Lung (tissue), 12 donors: ENCODE measurements around the gene EDA. TPM values are rescaled to one million over a fixed set of nuclear protein-coding genes. Genes with fewer than 3 reads are reported as not detected.

ENCODE experiments used
- ATAC-seq: fragments of 200-7000 bp; cut with Tn5 transposase; one replicate; pipeline ENCODE4 v1.9.1; 2020; ENCODE audit warnings: moderate number of reproducible peaks; ENCODE audit not compliant: insufficient read depth, low FRiP score
- DNase-seq, 3 donors: peaks; one replicate each; pipeline ENCODE4 v3.0.0-alpha.2; 2013 to 2017
- H3K27ac ChIP-seq, 2 donors: one replicate each; pipeline ENCODE4 v1.5.1; 2013; ENCODE audit warnings: mild to moderate bottlenecking in 2 of 2, moderate library complexity in 2 of 2, control low read depth in 1 of 2, inconsistent platforms in 1 of 2, low read depth in 1 of 2, low read length in 1 of 2
- H3K27me3 ChIP-seq, 3 donors: one replicate each; pipeline ENCODE4 v1.5.1; 2013; ENCODE audit warnings: low read length in 2 of 3; ENCODE audit not compliant: control insufficient read depth in 3 of 3, insufficient read depth in 3 of 3
- H3K36me3 ChIP-seq, 4 donors: one replicate each; pipeline ENCODE4 v1.5.1; 2013; ENCODE audit warnings: low read length in 4 of 4, mild to moderate bottlenecking in 1 of 4, moderate library complexity in 1 of 4; ENCODE audit not compliant: control insufficient read depth in 4 of 4, insufficient read depth in 4 of 4
- H3K4me1 ChIP-seq, 5 donors: one replicate each; pipeline ENCODE4 v1.5.1; 2013; ENCODE audit warnings: low read length in 5 of 5, mild to moderate bottlenecking in 2 of 5, moderate library complexity in 1 of 5; ENCODE audit not compliant: control insufficient read depth in 5 of 5, insufficient read depth in 5 of 5
- H3K4me3 ChIP-seq: one replicate; pipeline ENCODE4 v1.5.1; 2013; ENCODE audit warnings: mild to moderate bottlenecking, control low read depth, moderate library complexity
- H3K9ac ChIP-seq, 2 donors: one replicate each; pipeline ENCODE4 v1.5.1; 2013; ENCODE audit warnings: low read length in 2 of 2, control low read depth in 1 of 2; ENCODE audit not compliant: insufficient read depth in 1 of 2
- H3K9me3 ChIP-seq, 4 donors: one replicate each; pipeline ENCODE4 v1.5.1; 2013; ENCODE audit warnings: low read length in 3 of 4, mild to moderate bottlenecking in 1 of 4, moderate library complexity in 1 of 4; ENCODE audit not compliant: control insufficient read depth in 4 of 4, insufficient read depth in 3 of 4
- WGBS, 2 donors: extraction: QIAGEN DNeasy Blood & Tissue Kit; methylation state at CpG; one replicate each; pipeline ENCODE4 v1.1.7; 2013; 5-methylcytosine and 5-hydroxymethylcytosine counted together
- polyA plus RNA-seq, 2 donors: library from polyadenylated mRNA; stranded (reverse); fragments of 200-250 nt; gene quantifications; one replicate each; pipeline ENCODE4 v1.2.1, GENCODE V29; 2013
- total RNA-seq, 2 donors: library from RNA; depleted of rRNA in 1 of 2; stranded (reverse); fragments of >200 nt in 1 of 2; gene quantifications; one replicate each; pipeline ENCODE4 v1.2.1, GENCODE V29; 2014 to 2021
- TF ChIP-seq, protein P1 (sequence below): IDR thresholded peaks from 2 replicates; pipeline ENCODE4 v1.5.1; 2012; ENCODE audit warnings: mild to moderate bottlenecking; ENCODE audit errors: control extremely low read depth, extremely low read depth
- donor health status: control.
- donor health status: control.
- donor health status: Bipolar disorder and iron deficiency.
- donor health status: healthy.
- donor health status: DM: yes; HTN: yes; CAD: no.

The EDA gene
- total and polyA plus RNA-seq, 4 donors = 0.93 to 7.9 (median 3.1) TPM

DNA sequence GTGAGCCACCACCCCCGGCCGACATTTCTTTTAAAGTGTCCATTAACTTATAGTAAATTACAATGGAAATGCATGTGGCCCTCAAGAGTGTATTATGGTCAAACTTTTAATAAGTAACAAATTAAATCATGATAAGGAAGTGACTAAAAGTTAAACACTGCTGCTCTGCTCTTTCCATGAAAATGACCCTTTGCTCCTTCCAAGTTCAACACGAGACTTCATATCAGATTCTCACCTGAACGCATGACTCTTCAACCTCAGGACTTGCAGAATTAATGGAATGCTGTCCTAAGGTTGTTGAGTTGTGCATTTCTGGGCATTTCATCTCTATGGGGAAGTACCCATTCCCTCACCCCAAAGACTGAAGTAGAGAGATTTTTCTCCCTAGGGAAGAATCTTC is 406.7 kb downstream of the EDA start:
- Histone ChIP-seq H3K36me3 (no peaks in the 10 kb centered on the region), H3K9ac (no peak overlapping the region), H3K9me3 (no peaks in the 10 kb centered on the region), H3K4me1 (peaks cover 0 to 5% (median 0%) of the 10 kb centered on the region in 5 donors), H3K27me3 (peaks cover 0 to 3% (median 2%) of the 10 kb centered on the region in 3 donors), H3K4me3 (no peak overlapping the region), H3K27ac (no peak overlapping the region)
- 74 to 84% methylated on average over 4 of the region's 4 CpGs for WGBS, 2 donors
- DNase-seq (no peak), ATAC-seq (no peak)
- TF ChIP-seq, protein P1, sequence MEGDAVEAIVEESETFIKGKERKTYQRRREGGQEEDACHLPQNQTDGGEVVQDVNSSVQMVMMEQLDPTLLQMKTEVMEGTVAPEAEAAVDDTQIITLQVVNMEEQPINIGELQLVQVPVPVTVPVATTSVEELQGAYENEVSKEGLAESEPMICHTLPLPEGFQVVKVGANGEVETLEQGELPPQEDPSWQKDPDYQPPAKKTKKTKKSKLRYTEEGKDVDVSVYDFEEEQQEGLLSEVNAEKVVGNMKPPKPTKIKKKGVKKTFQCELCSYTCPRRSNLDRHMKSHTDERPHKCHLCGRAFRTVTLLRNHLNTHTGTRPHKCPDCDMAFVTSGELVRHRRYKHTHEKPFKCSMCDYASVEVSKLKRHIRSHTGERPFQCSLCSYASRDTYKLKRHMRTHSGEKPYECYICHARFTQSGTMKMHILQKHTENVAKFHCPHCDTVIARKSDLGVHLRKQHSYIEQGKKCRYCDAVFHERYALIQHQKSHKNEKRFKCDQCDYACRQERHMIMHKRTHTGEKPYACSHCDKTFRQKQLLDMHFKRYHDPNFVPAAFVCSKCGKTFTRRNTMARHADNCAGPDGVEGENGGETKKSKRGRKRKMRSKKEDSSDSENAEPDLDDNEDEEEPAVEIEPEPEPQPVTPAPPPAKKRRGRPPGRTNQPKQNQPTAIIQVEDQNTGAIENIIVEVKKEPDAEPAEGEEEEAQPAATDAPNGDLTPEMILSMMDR = no peak

DNA sequence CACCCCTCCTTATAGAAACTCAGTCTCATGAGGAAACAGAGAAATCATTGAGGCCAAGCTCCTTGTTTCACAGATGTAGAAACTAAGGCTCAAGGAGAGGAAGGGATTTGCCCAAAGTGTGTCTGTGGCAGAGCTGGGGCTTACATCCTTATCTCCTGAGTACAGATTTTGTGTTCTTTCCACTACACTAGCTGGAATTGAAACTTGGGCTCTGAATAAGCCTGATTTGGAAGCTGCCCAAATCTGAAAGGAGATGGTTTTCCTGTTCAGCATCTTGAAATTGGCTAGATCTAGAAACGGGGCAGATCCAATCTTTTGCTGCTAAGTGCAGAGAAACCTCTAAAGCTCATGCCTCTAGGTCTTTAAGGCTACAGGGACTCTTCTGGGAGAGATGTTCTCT is 409.6 kb downstream of the EDA start:
- Histone ChIP-seq H3K27me3 (peaks cover 2 to 3% (median 3%) of the 10 kb centered on the region in 3 donors), H3K36me3 (no peaks in the 10 kb centered on the region), H3K4me3 (no peak overlapping the region), H3K9ac (no peak overlapping the region), H3K4me1 (peaks cover 0 to 5% (median 0%) of the 10 kb centered on the region in 5 donors), H3K27ac (no peak overlapping the region), H3K9me3 (peaks cover 0 to 1% (median 0%) of the 10 kb centered on the region in 4 donors)
- no peak for ATAC-seq
- DNase-seq = peak in 2 of 3 donors; percentile 36 to 59
- TF ChIP-seq, protein P1 = no peak
- 9 to 13% methylated on average over 1 of the region's 1 CpG for WGBS, 2 donors

DNA sequence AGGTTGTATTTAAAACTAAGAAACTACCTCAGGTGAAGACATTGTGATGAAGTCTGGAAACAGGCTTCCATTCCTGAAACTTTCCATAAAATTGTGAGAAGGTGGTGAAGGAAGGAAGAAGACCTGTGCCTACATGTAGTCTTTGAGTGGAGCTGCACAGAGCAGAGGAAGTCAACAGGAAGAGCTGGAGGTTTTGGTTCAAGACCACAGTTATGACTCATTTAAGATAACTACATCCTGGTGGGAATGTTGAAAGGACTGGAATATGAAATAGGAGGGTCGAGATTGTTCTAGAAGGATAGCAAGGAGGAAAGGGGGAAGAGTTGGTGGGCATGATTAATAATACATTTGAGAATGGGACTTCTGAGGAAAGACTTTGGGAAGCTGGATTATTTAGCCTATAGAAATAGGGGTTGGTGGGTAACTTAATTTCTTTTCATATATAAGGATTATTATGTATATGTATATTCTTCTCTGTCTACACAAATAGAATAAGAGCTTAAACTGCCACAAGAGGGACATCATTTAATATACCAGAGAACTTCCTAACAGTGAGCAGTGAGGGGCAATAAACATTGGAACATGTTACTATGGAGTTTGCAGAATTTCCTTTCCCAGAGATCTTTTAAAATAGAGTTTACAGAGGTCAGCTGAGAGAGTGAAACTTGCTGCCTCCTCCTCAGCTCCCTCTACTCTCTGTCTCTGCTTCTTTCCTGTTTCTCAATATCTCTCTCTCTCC is 410.4 kb downstream of the EDA start:
- 29 to 35% methylated on average over 1 of the region's 1 CpG for WGBS, 2 donors
- DNase-seq (no peak), ATAC-seq (no peak)
- peaks cover 3 to 4% (median 3%) of the 10 kb centered on the region in 3 donors for H3K27me3 ChIP-seq
- TF ChIP-seq, protein P1 = no peak
- H3K36me3 ChIP-seq = no peaks in the 10 kb centered on the region
- peaks cover 0 to 5% (median 0%) of the 10 kb centered on the region in 5 donors for H3K4me1 ChIP-seq
- no peak overlapping the region for H3K9ac ChIP-seq
- H3K27ac ChIP-seq = no peak overlapping the region
- peaks cover 0 to 2% (median 0%) of the 10 kb centered on the region in 4 donors for H3K9me3 ChIP-seq
- H3K4me3 ChIP-seq = no peak overlapping the region
